Measurements from ENCODE around the gene EXOC3L1.
A peak's percentile ranks its signal among the peaks of the same experiment; 100 is the strongest.

Gene EXOC3L1

DNA sequence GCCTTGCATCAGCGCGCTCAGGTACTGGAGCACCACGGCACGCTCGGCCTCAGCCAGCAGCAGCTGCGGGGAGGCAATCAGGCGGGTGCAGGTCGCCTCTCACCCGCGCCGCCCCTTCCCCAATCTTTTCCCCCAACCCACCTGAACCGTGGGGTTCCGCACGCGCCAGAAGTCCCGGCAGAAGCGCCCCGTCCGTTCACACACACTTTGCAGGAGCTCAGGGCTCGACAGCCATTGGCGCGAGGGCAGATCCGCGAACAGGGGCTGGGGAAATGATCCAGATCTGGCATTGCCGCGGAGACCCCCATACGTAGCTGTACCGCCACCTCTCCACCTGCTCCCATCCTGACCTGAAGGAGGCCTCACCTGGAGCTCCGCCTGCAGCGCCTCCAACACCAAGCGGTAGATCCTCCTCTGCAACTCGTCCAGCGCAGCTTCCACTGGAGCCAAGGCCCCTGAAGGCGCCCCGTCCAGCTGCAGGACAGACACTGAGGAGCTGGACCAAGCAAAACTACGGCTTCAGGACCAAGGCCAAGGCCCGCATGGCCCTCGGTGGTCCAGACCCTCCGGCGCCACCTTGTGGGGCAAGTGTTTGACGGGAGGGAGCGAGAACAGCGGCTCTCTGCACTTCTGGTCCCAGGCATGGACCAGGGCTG, 4.8 kb downstream of the EXOC3L1 start:
- POLR2A ChIA-PET = interaction anchor here (0.9 to 1.0 kb wide), 3 partner anchors 34 to 75 kb away, joined by 3 read pairs; partner anchors contain the start of genes B3GNT9 and FHOD1
- H3K4me3 ChIP-seq (ENCODE audit: low read depth, low read length) = no peak overlapping the region
- TF ChIP-seq PRDM1 (tag by site-specific recombination; IDR thresholded peaks at IDR 0.05) (no peak), ZNF426 (tag by site-specific recombination; IDR thresholded peaks at IDR 0.05) (no peak), ZBTB17 (tag by site-specific recombination; IDR thresholded peaks at IDR 0.05) (peak; percentile 71), IKZF3 (tag by site-specific recombination; IDR thresholded peaks at IDR 0.05) (no peak), ZNF23 (tag by site-specific recombination; IDR thresholded peaks at IDR 0.05; ENCODE audit: borderline replicate concordance) (no peak), ZNF701 (tag by site-specific recombination; IDR thresholded peaks at IDR 0.05) (no peak), ZNF514 (tag by site-specific recombination; IDR thresholded peaks at IDR 0.05) (no peak), ZNF416 (tag by site-specific recombination; IDR thresholded peaks at IDR 0.05) (no peak), ZNF239 (tag by site-specific recombination; IDR thresholded peaks at IDR 0.05) (no peak), OSR2 (tag by site-specific recombination; IDR thresholded peaks at IDR 0.05) (no peak), GLI2 (tag by site-specific recombination; IDR thresholded peaks at IDR 0.05; ENCODE audit: borderline replicate concordance, low read depth) (no peak), YY2 (tag by site-specific recombination; IDR thresholded peaks at IDR 0.05) (no peak), ZNF621 (tag by site-specific recombination; IDR thresholded peaks at IDR 0.05) (no peak), GLIS1 (tag by site-specific recombination; IDR thresholded peaks at IDR 0.05) (no peak), ZNF391 (tag by site-specific recombination; IDR thresholded peaks at IDR 0.05; ENCODE audit: borderline replicate concordance, low read depth) (no peak), RBAK (tag by site-specific recombination; IDR thresholded peaks at IDR 0.05) (no peak), KLF16 (tag by site-specific recombination; IDR thresholded peaks at IDR 0.05) (0 out of 2 replicates have a peak, but pooled peaks have one; percentile 44), ZNF202 (tag by site-specific recombination; IDR thresholded peaks at IDR 0.05; ENCODE audit: borderline replicate concordance) (no peak)
- TF ChIP-seq, protein P1, sequence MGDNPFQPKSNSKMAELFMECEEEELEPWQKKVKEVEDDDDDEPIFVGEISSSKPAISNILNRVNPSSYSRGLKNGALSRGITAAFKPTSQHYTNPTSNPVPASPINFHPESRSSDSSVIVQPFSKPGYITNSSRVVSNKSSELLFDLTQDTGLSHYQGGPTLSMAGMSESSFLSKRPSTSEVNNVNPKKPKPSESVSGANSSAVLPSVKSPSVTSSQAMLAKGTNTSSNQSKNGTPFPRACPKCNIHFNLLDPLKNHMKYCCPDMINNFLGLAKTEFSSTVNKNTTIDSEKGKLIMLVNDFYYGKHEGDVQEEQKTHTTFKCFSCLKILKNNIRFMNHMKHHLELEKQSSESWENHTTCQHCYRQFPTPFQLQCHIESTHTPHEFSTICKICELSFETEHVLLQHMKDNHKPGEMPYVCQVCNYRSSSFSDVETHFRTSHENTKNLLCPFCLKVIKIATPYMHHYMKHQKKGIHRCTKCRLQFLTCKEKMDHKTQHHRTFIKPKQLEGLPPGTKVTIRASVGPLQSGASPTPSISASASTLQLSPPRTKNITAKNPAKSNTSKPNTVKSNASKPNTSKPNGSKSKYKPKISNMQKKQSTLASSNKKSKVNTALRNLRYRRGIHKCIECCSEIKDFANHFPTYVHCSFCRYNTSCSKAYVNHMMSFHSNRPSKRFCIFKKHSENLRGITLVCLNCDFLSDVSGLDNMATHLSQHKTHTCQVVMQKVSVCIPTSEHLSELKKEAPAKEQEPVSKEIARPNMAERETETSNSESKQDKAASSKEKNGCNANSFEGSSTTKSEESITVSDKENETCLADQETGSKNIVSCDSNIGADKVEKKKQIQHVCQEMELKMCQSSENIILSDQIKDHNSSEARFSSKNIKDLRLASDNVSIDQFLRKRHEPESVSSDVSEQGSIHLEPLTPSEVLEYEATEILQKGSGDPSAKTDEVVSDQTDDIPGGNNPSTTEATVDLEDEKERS (tag by site-specific recombination; IDR thresholded peaks at IDR 0.05) = no peak
- TF ChIP-seq, protein P2, sequence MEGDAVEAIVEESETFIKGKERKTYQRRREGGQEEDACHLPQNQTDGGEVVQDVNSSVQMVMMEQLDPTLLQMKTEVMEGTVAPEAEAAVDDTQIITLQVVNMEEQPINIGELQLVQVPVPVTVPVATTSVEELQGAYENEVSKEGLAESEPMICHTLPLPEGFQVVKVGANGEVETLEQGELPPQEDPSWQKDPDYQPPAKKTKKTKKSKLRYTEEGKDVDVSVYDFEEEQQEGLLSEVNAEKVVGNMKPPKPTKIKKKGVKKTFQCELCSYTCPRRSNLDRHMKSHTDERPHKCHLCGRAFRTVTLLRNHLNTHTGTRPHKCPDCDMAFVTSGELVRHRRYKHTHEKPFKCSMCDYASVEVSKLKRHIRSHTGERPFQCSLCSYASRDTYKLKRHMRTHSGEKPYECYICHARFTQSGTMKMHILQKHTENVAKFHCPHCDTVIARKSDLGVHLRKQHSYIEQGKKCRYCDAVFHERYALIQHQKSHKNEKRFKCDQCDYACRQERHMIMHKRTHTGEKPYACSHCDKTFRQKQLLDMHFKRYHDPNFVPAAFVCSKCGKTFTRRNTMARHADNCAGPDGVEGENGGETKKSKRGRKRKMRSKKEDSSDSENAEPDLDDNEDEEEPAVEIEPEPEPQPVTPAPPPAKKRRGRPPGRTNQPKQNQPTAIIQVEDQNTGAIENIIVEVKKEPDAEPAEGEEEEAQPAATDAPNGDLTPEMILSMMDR (tag by site-specific recombination; IDR thresholded peaks at IDR 0.05) = peak; percentile 92
- TF ChIP-seq, protein P3, sequence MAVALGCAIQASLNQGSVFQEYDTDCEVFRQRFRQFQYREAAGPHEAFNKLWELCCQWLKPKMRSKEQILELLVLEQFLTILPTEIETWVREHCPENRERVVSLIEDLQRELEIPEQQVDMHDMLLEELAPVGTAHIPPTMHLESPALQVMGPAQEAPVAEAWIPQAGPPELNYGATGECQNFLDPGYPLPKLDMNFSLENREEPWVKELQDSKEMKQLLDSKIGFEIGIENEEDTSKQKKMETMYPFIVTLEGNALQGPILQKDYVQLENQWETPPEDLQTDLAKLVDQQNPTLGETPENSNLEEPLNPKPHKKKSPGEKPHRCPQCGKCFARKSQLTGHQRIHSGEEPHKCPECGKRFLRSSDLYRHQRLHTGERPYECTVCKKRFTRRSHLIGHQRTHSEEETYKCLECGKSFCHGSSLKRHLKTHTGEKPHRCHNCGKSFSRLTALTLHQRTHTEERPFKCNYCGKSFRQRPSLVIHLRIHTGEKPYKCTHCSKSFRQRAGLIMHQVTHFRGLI (tag by site-specific recombination; IDR thresholded peaks at IDR 0.05) = no peak
- TF ChIP-seq, protein P4, sequence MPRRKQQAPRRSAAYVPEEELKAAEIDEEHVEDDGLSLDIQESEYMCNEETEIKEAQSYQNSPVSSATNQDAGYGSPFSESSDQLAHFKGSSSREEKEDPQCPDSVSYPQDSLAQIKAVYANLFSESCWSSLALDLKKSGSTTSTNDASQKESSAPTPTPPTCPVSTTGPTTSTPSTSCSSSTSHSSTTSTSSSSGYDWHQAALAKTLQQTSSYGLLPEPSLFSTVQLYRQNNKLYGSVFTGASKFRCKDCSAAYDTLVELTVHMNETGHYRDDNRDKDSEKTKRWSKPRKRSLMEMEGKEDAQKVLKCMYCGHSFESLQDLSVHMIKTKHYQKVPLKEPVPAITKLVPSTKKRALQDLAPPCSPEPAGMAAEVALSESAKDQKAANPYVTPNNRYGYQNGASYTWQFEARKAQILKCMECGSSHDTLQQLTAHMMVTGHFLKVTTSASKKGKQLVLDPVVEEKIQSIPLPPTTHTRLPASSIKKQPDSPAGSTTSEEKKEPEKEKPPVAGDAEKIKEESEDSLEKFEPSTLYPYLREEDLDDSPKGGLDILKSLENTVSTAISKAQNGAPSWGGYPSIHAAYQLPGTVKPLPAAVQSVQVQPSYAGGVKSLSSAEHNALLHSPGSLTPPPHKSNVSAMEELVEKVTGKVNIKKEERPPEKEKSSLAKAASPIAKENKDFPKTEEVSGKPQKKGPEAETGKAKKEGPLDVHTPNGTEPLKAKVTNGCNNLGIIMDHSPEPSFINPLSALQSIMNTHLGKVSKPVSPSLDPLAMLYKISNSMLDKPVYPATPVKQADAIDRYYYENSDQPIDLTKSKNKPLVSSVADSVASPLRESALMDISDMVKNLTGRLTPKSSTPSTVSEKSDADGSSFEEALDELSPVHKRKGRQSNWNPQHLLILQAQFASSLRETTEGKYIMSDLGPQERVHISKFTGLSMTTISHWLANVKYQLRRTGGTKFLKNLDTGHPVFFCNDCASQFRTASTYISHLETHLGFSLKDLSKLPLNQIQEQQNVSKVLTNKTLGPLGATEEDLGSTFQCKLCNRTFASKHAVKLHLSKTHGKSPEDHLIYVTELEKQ (tag by site-specific recombination; IDR thresholded peaks at IDR 0.05; ENCODE audit: borderline replicate concordance) = no peak
- TF ChIP-seq, protein P5, sequence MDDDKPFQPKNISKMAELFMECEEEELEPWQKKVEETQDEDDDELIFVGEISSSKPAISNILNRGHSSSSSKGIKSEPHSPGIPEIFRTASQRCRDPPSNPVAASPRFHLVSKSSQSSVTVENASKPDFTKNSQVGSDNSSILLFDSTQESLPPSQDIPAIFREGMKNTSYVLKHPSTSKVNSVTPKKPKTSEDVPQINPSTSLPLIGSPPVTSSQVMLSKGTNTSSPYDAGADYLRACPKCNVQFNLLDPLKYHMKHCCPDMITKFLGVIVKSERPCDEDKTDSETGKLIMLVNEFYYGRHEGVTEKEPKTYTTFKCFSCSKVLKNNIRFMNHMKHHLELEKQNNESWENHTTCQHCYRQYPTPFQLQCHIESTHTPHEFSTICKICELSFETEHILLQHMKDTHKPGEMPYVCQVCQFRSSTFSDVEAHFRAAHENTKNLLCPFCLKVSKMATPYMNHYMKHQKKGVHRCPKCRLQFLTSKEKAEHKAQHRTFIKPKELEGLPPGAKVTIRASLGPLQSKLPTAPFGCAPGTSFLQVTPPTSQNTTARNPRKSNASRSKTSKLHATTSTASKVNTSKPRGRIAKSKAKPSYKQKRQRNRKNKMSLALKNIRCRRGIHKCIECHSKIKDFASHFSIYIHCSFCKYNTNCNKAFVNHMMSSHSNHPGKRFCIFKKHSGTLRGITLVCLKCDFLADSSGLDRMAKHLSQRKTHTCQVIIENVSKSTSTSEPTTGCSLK (tag by site-specific recombination; IDR thresholded peaks at IDR 0.05) = no peak
- TF ChIP-seq, protein P6, sequence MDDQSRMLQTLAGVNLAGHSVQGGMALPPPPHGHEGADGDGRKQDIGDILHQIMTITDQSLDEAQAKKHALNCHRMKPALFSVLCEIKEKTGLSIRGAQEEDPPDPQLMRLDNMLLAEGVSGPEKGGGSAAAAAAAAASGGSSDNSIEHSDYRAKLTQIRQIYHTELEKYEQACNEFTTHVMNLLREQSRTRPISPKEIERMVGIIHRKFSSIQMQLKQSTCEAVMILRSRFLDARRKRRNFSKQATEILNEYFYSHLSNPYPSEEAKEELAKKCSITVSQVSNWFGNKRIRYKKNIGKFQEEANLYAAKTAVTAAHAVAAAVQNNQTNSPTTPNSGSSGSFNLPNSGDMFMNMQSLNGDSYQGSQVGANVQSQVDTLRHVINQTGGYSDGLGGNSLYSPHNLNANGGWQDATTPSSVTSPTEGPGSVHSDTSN (CRISPR knock-in tag; IDR thresholded peaks at IDR 0.05) = 0 out of 2 replicates have a peak, but pooled peaks have one; percentile 70

More for the DNA sequence above, 4.8 kb downstream of the EXOC3L1 start:
- CTCF ChIA-PET = interaction anchor here (0.6 to 2.6 kb wide), 27 partner anchors 8 to 343 kb away, joined by 3 to 30 read pairs (median 4); partner anchors contain the start of gene CES3
- Histone ChIP-seq H3K36me3 (ENCODE audit: control insufficient read depth in 2 of 2, insufficient read depth in 1 of 2, low read length in 2 of 2) (peaks cover 0 to 13% of the 10 kb centered on the region in 2 experiments; a peak in 1 of 3 replicates), H3K4me1 (ENCODE audit: control insufficient read depth, insufficient read depth, low read length) (peaks cover 9% of the 10 kb centered on the region), H3K27ac (ENCODE audit: extremely low read depth, low read depth, low read length) (no peak overlapping the region), H3K9me3 (ENCODE audit: control insufficient read depth, insufficient read depth, low read depth, low read length) (no peaks in the 10 kb centered on the region)

Data from HEK293 (cell line).